Calu3 (cell line): ENCODE results near the gene BARHL1. TPM values are rescaled to one million over a fixed set of nuclear protein-coding genes. Genes with fewer than 3 reads are reported as not detected.
A peak's percentile ranks its signal among the peaks of the same experiment; 100 is the strongest.
"Not testable (repeated sequence)": the region's sequence is repeated elsewhere in the genome, so short reads cannot be mapped to it uniquely, and the experiment has no call there.

Source experiments
- BruUV-seq: library from RNA; stranded (reverse); fragments of 400-500 nt; replicated peaks from 2 replicates; lab custom pipeline; 2021; lab: Mats Ljungman, UMichigan
- CTCF ChIA-PET: fragments of 300-600 bp; sonication (Branson Sonifier 250); formaldehyde crosslinking; loops from one replicate; lab custom pipeline; 2022; ENCODE audit warnings: antibody characterized with exemption; lab: Charles Lee
- DNase-seq: peaks from one replicate; pipeline ENCODE4 v3.0.0; 2022
- H3K27ac Mint-ChIP-seq: one replicate; pipeline ENCODE4 v1.8.0; 2022; ENCODE audit warnings: mixed read lengths; ENCODE audit not compliant: unreplicated experiment
- H3K27me3 Mint-ChIP-seq: one replicate; pipeline ENCODE4 v1.8.0; 2022; ENCODE audit warnings: mixed read lengths; ENCODE audit not compliant: unreplicated experiment
- H3K36me3 Mint-ChIP-seq: one replicate; pipeline ENCODE4 v1.8.0; 2022; ENCODE audit warnings: mild to moderate bottlenecking, moderate library complexity, mixed read lengths; ENCODE audit not compliant: insufficient read depth, unreplicated experiment
- H3K4me1 Mint-ChIP-seq: one replicate; pipeline ENCODE4 v1.8.0; 2022; ENCODE audit warnings: mild to moderate bottlenecking, low read depth, mixed read lengths; ENCODE audit not compliant: unreplicated experiment
- H3K4me3 Mint-ChIP-seq: one replicate; pipeline ENCODE4 v1.8.0; 2022; ENCODE audit warnings: mild to moderate bottlenecking, low read depth, moderate library complexity, mixed read lengths; ENCODE audit not compliant: unreplicated experiment
- H3K9me3 Mint-ChIP-seq: one replicate; pipeline ENCODE4 v1.8.0; 2022; ENCODE audit warnings: low read depth, mixed read lengths; ENCODE audit not compliant: unreplicated experiment
- intact Hi-C: fragments of 100-400 bp; cut with micrococcal nuclease; formaldehyde crosslinking; loops from one replicate; pipeline ENCODE4 v1.10.0; 2022; ENCODE audit not compliant: unreplicated experiment
- total RNA-seq: library from RNA; stranded (reverse); gene quantifications from 2 replicates; pipeline ENCODE4 v1.2.3, GENCODE V29; 2022
- TF ChIP-seq, protein P1 (sequence below): fragments of 200-600 bp; IDR thresholded peaks from one replicate; pipeline ENCODE4 v1.8.0; 2022; ENCODE audit warnings: antibody characterized with exemption; ENCODE audit not compliant: unreplicated experiment

Gene BARHL1
- total RNA-seq, 1 experiment from 2014 or later, result not detected

DNA sequence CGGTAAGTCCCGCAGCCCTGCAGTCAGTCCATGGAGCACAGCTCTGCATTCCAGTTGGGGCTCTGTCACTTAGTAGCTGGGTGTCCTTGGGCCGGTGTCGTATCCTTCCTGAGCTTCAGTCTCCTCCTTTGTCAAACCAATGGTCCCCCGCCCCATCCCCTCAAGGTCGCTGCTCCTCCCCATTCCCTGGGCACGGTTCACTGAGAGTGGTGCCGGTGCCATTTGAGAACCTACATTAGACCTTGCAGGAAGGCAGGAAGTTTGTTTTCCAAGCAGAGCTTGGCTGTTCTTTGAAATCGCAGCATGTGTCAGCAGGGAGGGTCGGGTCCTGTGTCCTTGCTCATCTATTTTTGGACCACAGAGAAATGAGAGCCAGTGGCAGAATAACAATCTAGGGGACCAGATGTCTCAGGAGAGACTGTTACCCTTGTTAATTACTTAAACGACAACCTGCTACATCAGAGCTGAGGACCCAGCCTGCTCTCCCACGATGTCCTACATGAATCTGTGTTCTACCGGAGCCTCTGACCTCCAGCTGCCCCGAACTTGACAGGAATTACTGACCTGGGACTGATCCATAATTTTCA lies 21.7 kb upstream of the BARHL1 start:
- CTCF ChIA-PET, result interaction anchor here (0.7 kb wide), 1 partner anchor 128 kb away, joined by 3 read pairs; no protein-coding TSS in a partner anchor
- no peaks in the 10 kb centered on the region for H3K4me1 Mint-ChIP-seq
- TF ChIP-seq, protein P1, sequence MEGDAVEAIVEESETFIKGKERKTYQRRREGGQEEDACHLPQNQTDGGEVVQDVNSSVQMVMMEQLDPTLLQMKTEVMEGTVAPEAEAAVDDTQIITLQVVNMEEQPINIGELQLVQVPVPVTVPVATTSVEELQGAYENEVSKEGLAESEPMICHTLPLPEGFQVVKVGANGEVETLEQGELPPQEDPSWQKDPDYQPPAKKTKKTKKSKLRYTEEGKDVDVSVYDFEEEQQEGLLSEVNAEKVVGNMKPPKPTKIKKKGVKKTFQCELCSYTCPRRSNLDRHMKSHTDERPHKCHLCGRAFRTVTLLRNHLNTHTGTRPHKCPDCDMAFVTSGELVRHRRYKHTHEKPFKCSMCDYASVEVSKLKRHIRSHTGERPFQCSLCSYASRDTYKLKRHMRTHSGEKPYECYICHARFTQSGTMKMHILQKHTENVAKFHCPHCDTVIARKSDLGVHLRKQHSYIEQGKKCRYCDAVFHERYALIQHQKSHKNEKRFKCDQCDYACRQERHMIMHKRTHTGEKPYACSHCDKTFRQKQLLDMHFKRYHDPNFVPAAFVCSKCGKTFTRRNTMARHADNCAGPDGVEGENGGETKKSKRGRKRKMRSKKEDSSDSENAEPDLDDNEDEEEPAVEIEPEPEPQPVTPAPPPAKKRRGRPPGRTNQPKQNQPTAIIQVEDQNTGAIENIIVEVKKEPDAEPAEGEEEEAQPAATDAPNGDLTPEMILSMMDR, result no peak
- intact Hi-C loops, result no loop called here
- no peak overlapping the region for H3K4me3 Mint-ChIP-seq
- DNase-seq, result no peak
- no TSS peak for BruUV-seq
- H3K27me3 Mint-ChIP-seq, result no peaks in the 10 kb centered on the region
- peaks cover 2% of the 10 kb centered on the region for H3K9me3 Mint-ChIP-seq
- no peaks in the 10 kb centered on the region for H3K36me3 Mint-ChIP-seq
- H3K27ac Mint-ChIP-seq, result no peak overlapping the region

DNA sequence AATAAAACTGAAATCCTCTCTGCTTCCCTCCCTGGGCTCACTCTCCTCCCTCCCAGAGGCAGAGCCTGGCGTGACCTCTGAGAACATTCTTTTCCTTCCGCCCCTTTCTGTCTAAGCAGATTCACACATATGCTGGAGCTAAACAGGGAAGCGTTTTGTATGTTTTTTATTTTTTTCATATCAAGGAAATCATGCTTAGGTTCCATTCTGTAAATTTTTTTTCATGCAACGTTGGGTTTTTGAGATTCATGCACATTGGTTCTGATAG lies 20.2 kb upstream of the BARHL1 start:
- Mint-ChIP-seq H3K9me3 (peaks cover 2% of the 10 kb centered on the region), H3K27ac (no peak overlapping the region), H3K27me3 (no peaks in the 10 kb centered on the region), H3K4me1 (no peaks in the 10 kb centered on the region), H3K36me3 (no peaks in the 10 kb centered on the region), H3K4me3 (no peak overlapping the region)
- TF ChIP-seq, protein P1, result no peak
- DNase-seq, result no peak
- no TSS peak for BruUV-seq
- intact Hi-C loops, result no loop called here
- CTCF ChIA-PET, result no interaction called here

DNA sequence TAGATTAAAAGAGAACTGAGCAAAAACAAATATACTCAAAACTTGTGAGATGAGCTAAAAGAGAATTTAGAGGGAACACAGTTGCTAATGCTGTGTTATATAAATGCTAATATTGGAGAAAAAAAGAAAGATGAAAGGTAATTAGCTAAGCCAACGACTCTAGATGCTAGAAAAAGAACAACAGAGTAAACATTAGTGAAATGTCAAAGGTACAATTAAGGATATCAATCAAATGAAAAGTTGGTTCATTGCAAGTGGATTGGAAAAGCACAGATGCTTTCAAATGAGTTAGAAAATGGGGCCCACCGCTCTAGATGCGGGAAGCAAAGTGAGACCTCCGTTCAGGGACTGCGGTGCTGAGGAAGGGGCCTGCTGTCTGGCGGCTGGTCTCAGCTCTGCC lies 17.9 kb upstream of the BARHL1 start:
- Mint-ChIP-seq H3K9me3 (no peaks in the 10 kb centered on the region), H3K4me1 (no peaks in the 10 kb centered on the region), H3K27me3 (no peaks in the 10 kb centered on the region), H3K36me3 (no peaks in the 10 kb centered on the region), H3K4me3 (no peak overlapping the region), H3K27ac (no peak overlapping the region)
- CTCF ChIA-PET, result no interaction called here
- no TSS peak for BruUV-seq
- TF ChIP-seq, protein P1, result no peak
- intact Hi-C loops, result no loop called here
- no peak for DNase-seq

DNA sequence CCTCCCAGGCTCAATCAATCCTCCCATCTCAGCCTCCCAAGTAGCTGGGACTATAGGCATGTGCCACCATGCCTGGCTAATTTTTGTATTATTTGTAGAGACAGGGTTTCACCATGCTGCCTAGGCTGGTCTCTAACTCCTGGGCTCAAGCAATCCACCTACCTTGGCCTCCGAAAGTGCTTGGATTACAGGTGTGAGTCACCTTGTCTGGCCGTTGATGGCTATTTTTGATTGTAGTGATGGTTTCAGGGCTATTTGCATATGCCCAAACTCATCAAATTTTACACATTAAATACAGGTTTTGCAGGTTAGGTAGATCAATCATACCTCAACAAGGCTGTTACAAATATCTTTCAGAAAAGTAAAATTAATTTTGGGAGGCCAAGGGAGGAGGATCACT lies 13.6 kb upstream of the BARHL1 start:
- Mint-ChIP-seq H3K27ac (peak overlapping the region; percentile 33), H3K4me1 (peaks cover 15% of the 10 kb centered on the region)
- intact Hi-C loops, H3K9me3 Mint-ChIP-seq, H3K36me3 Mint-ChIP-seq, BruUV-seq, H3K27me3 Mint-ChIP-seq, CTCF ChIA-PET, H3K4me3 Mint-ChIP-seq: not testable (repeated sequence)
- DNase-seq, result peak; percentile 23

DNA sequence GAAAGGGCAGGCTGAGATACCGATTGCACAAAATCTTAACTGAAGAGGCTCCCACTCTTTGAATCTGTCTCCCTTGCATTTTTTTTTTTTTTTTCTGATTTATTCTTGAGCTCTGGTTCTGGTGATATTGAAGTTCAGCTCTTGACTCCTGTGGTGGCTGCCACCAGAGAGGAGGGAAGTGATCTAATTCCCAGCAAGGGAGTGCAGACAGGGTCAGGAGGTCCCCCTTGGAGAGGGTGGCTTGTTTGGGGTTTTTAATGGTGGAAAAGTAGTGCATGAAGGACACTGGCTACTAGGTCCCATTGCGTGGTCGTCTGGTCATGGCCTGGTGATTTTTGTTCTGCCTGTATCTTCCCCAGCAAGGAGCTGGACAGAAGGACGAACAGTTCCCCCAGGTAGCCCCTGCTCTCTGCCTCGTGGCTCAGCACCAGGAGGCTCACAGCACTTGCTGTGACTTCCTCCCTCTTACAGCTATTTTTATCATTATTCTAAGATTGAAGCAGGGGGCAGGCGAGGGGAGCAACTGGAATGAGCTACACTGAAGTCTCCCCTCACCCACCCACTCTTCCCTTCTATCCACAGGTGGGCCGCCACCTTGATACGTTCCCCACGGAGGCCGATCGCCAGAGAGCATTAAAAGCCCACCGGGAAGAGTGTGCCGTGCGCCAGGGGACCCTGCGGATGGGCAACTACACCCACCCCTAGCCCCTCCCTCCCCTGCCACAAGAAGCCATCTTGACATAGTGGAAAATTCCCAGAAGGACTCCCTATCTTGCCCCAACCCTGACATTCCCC lies 10.4 kb upstream of the BARHL1 start:
- BruUV-seq, result no TSS peak
- CTCF ChIA-PET, result interaction anchor here (0.6 to 1.3 kb wide), 2 partner anchors 22 to 162 kb away, joined by 3 to 5 read pairs; partner anchors contain the start of gene CFAP77
- TF ChIP-seq, protein P1, result no peak
- intact Hi-C loops, result no loop called here
- H3K9me3 Mint-ChIP-seq, result no peaks in the 10 kb centered on the region
- H3K4me1 Mint-ChIP-seq, result peaks cover 15% of the 10 kb centered on the region
- H3K36me3 Mint-ChIP-seq, result peaks cover 4% of the 10 kb centered on the region
- no peak overlapping the region for H3K4me3 Mint-ChIP-seq
- DNase-seq, result no peak
- H3K27me3 Mint-ChIP-seq, result peaks cover 16% of the 10 kb centered on the region
- no peak overlapping the region for H3K27ac Mint-ChIP-seq
